Smooth muscle cell (in vitro differentiated cells): Measurements from ENCODE around the gene KRT85. TPM values are rescaled to one million over a fixed set of nuclear protein-coding genes. Genes with fewer than 3 reads are reported as not detected.

Source experiments
- DNase-seq: peaks from one replicate; lab custom pipeline; 2025; ENCODE audit not compliant: unreplicated experiment; lab: John Stamatoyannopoulos, UW
- H2AFZ ChIP-seq: fragments of 200-600 bp; sonication (generic); 2 replicates; pipeline ENCODE4 v1.6.0; 2016; ENCODE audit warnings: antibody characterized with exemption, low read depth, mild to moderate bottlenecking
- H3F3A ChIP-seq: fragments of 200-600 bp; sonication (generic); 2 replicates; pipeline ENCODE4 v1.6.0; 2017; ENCODE audit warnings: antibody characterized with exemption, low read depth
- H3K27ac ChIP-seq: fragments of 200-600 bp; sonication (generic); 2 replicates; pipeline ENCODE4 v1.5.1; 2016; ENCODE audit warnings: low read depth, mild to moderate bottlenecking
- H3K27me3 ChIP-seq: fragments of 200-600 bp; sonication (generic); 2 replicates; pipeline ENCODE4 v1.6.1; 2016; ENCODE audit warnings: low read depth, mild to moderate bottlenecking
- H3K36me3 ChIP-seq: fragments of 200-600 bp; sonication (generic); 2 replicates; pipeline ENCODE4 v1.5.1; 2016; ENCODE audit warnings: low read depth
- H3K4me1 ChIP-seq: fragments of 200-600 bp; sonication (generic); 2 replicates; pipeline ENCODE4 v1.5.1; 2016; ENCODE audit warnings: low read depth
- H3K4me2 ChIP-seq: fragments of 200-600 bp; sonication (generic); 2 replicates; pipeline ENCODE4 v1.6.0; 2016; ENCODE audit warnings: mild to moderate bottlenecking
- H3K4me3 ChIP-seq: fragments of 200-600 bp; sonication (generic); 2 replicates; pipeline ENCODE4 v1.5.1; 2016; ENCODE audit warnings: mild to moderate bottlenecking
- H3K79me2 ChIP-seq: fragments of 200-600 bp; sonication (generic); 2 replicates; pipeline ENCODE4 v1.6.0; 2016; ENCODE audit warnings: low read depth, mild to moderate bottlenecking
- H3K9ac ChIP-seq: fragments of 200-600 bp; sonication (generic); 2 replicates; pipeline ENCODE4 v1.6.0; 2016; ENCODE audit warnings: low read depth
- H3K9me3 ChIP-seq: fragments of 200-600 bp; sonication (generic); replicated peaks from 2 replicates; pipeline ENCODE4 v1.5.1; 2016; ENCODE audit warnings: low read depth
- H4K20me1 ChIP-seq: fragments of 200-600 bp; sonication (generic); 2 replicates; pipeline ENCODE4 v1.6.0; 2016; ENCODE audit warnings: low read depth
- CTCF ChIP-seq: fragments of 200-600 bp; sonication (generic); IDR thresholded peaks from 2 replicates; pipeline ENCODE4 v1.5.1; 2017; ENCODE audit warnings: borderline replicate concordance, mild to moderate bottlenecking, antibody characterized with exemption; ENCODE audit not compliant: insufficient read depth, poor library complexity, severe bottlenecking
- WGBS: methylation state at CpG from one replicate; pipeline ENCODE4 v1.1.7; 2016; ENCODE audit warnings: low lambda C conversion rate; 5-methylcytosine and 5-hydroxymethylcytosine counted together
- polyA plus RNA-seq: library from polyadenylated mRNA; unstranded; fragments of >200 nt; fragmentation: Nextera tagmentation; extraction: Ambion mirVana; gene quantifications from 2 replicates; pipeline ENCODE4 v1.2.1, GENCODE V29; 2016
- total RNA-seq: library from RNA; depleted of rRNA; stranded (reverse); fragments of >200 nt; gene quantifications from 2 replicates; pipeline ENCODE4 v1.2.3, GENCODE V29; 2014

The KRT85 gene
- total and polyA plus RNA-seq, 2 experiments from 2014 or later: not detected

GRCh38 chr12:52318241-52318990, 48.9 kb downstream of the KRT85 start:
- no peak overlapping the region for H3K4me3 ChIP-seq
- TF ChIP-seq CTCF: no peak
- H3K4me1 ChIP-seq: no peaks in the 10 kb centered on the region
- no peaks in the 10 kb centered on the region for H4K20me1 ChIP-seq
- no peaks in the 10 kb centered on the region for H3F3A ChIP-seq
- peaks cover 58% of the 10 kb centered on the region for H3K27me3 ChIP-seq
- no peaks in the 10 kb centered on the region for H3K9me3 ChIP-seq
- H3K9ac ChIP-seq: no peak overlapping the region
- no peak overlapping the region for H2AFZ ChIP-seq
- no peak for DNase-seq
- H3K79me2 ChIP-seq: no peaks in the 10 kb centered on the region
- H3K4me2 ChIP-seq: no peak overlapping the region
- no peak overlapping the region for H3K27ac ChIP-seq
- 92% methylated on average over 11 of the region's 11 CpGs for WGBS
- no peaks in the 10 kb centered on the region for H3K36me3 ChIP-seq

- Histone ChIP-seq H3K36me3 (no peaks in the 10 kb centered on the region), H3K4me1 (no peaks in the 10 kb centered on the region), H3K9ac (no peak overlapping the region), H3K9me3 (no peaks in the 10 kb centered on the region), H3K27me3 (peaks cover 53% of the 10 kb centered on the region), H3K4me2 (no peak overlapping the region), H4K20me1 (no peaks in the 10 kb centered on the region), H3K79me2 (no peaks in the 10 kb centered on the region), H3K4me3 (no peak overlapping the region), H3K27ac (no peak overlapping the region), H3F3A (no peaks in the 10 kb centered on the region), H2AFZ (no peak overlapping the region)
- no peak for TF ChIP-seq CTCF
- DNase-seq: no peak
- WGBS: 95% methylated on average over 12 of the region's 12 CpGs
Observed at GRCh38 chr12:52317468-52318052, 49.7 kb downstream of the KRT85 start.

GRCh38 chr12:52316701-52317100, 50.6 kb downstream of the KRT85 start:
- H3K27me3 ChIP-seq: peaks cover 51% of the 10 kb centered on the region
- no peak for TF ChIP-seq CTCF
- H3K79me2 ChIP-seq: no peaks in the 10 kb centered on the region
- H3K36me3 ChIP-seq: no peaks in the 10 kb centered on the region
- H3K4me3 ChIP-seq: no peak overlapping the region
- H3K4me2 ChIP-seq: no peak overlapping the region
- no peaks in the 10 kb centered on the region for H3F3A ChIP-seq
- H3K4me1 ChIP-seq: no peaks in the 10 kb centered on the region
- no peaks in the 10 kb centered on the region for H4K20me1 ChIP-seq
- H3K27ac ChIP-seq: no peak overlapping the region
- WGBS: 95% methylated on average over 11 of the region's 11 CpGs
- no peak overlapping the region for H2AFZ ChIP-seq
- no peak overlapping the region for H3K9ac ChIP-seq
- DNase-seq: no peak
- no peaks in the 10 kb centered on the region for H3K9me3 ChIP-seq

- peaks cover 47% of the 10 kb centered on the region for H3K27me3 ChIP-seq
- 96% methylated on average over 9 of the region's 9 CpGs for WGBS
- no peak for TF ChIP-seq CTCF
Observed at GRCh38 chr12:52316290-52316689, 51.0 kb downstream of the KRT85 start.

More at GRCh38 chr12:52316290-52316689, 51.0 kb downstream of the KRT85 start:
- Histone ChIP-seq H3K36me3 (no peaks in the 10 kb centered on the region), H3K4me1 (no peaks in the 10 kb centered on the region), H3K9ac (no peak overlapping the region), H3K79me2 (no peaks in the 10 kb centered on the region), H3K27ac (no peak overlapping the region), H3F3A (no peaks in the 10 kb centered on the region), H2AFZ (no peak overlapping the region), H4K20me1 (no peaks in the 10 kb centered on the region), H3K4me2 (no peak overlapping the region), H3K4me3 (no peak overlapping the region), H3K9me3 (no peaks in the 10 kb centered on the region)
- no peak for DNase-seq
